K562 (cell line): ENCODE data around the gene NTSR1. TPM values are rescaled to one million over a fixed set of nuclear protein-coding genes. Genes with fewer than 3 reads are reported as not detected.

Experiments used
- ATAC-seq: fragments of 200-7000 bp; cut with Tn5 transposase; 3 replicates; pipeline ENCODE4 v1.9.1; 2020; ENCODE audit warnings: moderate library complexity
- BruUV-seq: library from RNA; stranded (reverse); fragments of 400-500 nt; replicated peaks from 2 replicates; lab custom pipeline; 2021; lab: Mats Ljungman, UMichigan
- CTCF ChIA-PET: fragments of 300-600 bp; formaldehyde crosslinking; extraction: SDS; loops from one replicate; lab custom pipeline; 2021; ENCODE audit warnings: low intra/inter-chr PET ratio; lab: Yijun Ruan, JAX
- POLR2A ChIA-PET: fragments of 300-600, 350-650 bp; sonication (Branson Sonifier 250); formaldehyde crosslinking; extraction: SDS; loops from one replicate; lab custom pipeline; 2021; ENCODE audit warnings: antibody characterized with exemption, inconsistent platforms; lab: Yijun Ruan, JAX
- DNase-seq, 4 experiments: peaks; one replicate each; pipeline versions ENCODE4 v3.0.0 to v3.0.0-alpha.2; 2011 to 2018; ENCODE audit warnings: low spot score in 3 of 4, mixed read lengths in 3 of 4; ENCODE audit errors: extremely low read depth in 1 of 4
- FAIRE-seq: peaks from 2 replicates; lab custom pipeline; 2011; peaks lifted over from hg19 to GRCh38; lab: Jason Lieb, UNC
- H2AFZ ChIP-seq: 2 replicates; pipeline ENCODE4 v1.6.0; 2011; ENCODE audit warnings: low read depth, low read length, control low read depth, inconsistent platforms
- H3K27ac ChIP-seq: fragments of 200-600 bp; 3 replicates; pipeline ENCODE4 v1.8.0; 2011; ENCODE audit warnings: low read depth, mild to moderate bottlenecking, control low read depth, inconsistent platforms, low read length, moderate library complexity, mixed read lengths; ENCODE audit errors: extremely low read depth
- H3K27me3 ChIP-seq, 2 experiments: fragments of 300-600 bp in 1 of 2; 2 replicates in 1 of 2; 3 replicates in 1 of 2; pipeline versions ENCODE4 v1.6.0 to v1.8.0; 2011; ENCODE audit warnings: inconsistent platforms in 2 of 2, low read length in 2 of 2, mild to moderate bottlenecking in 1 of 2, mixed read lengths in 1 of 2, moderate library complexity in 1 of 2; ENCODE audit not compliant: control insufficient read depth in 2 of 2, insufficient read depth in 2 of 2
- H3K36me3 ChIP-seq: fragments of 300-600 bp; 3 replicates; pipeline ENCODE4 v1.8.0; 2011; ENCODE audit warnings: mild to moderate bottlenecking, low read length, inconsistent platforms; ENCODE audit not compliant: control insufficient read depth, insufficient read depth
- H3K4me1 ChIP-seq, 2 experiments: fragments of 200-600 bp in 1 of 2; replicated peaks in 1 of 2; 2 replicates in 1 of 2; 3 replicates in 1 of 2; pipeline versions ENCODE4 v1.5.1 to v1.8.0; 2011; ENCODE audit warnings: inconsistent platforms in 2 of 2, low read length in 2 of 2, mild to moderate bottlenecking in 1 of 2, mixed read lengths in 1 of 2, moderate library complexity in 1 of 2; ENCODE audit not compliant: control insufficient read depth in 2 of 2, insufficient read depth in 2 of 2
- H3K4me2 ChIP-seq: 2 replicates; pipeline ENCODE4 v1.6.1; 2011; ENCODE audit warnings: low read length, control low read depth, inconsistent platforms, mixed read lengths; ENCODE audit not compliant: insufficient read depth
- H3K4me3 ChIP-seq: fragments of 200-600 bp; sonication (generic), shearing (Covaris generic); 2 replicates; pipeline ENCODE4 v1.5.1; 2016; ENCODE audit warnings: control low read depth, inconsistent platforms
- H3K79me2 ChIP-seq: fragments of 200-600 bp; 3 replicates; pipeline ENCODE4 v1.8.0; 2011; ENCODE audit warnings: low read length, inconsistent platforms; ENCODE audit not compliant: control insufficient read depth, insufficient read depth
- H3K9ac ChIP-seq, 2 experiments: 2 replicates each; pipeline versions ENCODE4 v1.6.0 to v1.6.1; 2011; ENCODE audit warnings: low read depth in 2 of 2, low read length in 2 of 2, control low read depth in 1 of 2, inconsistent platforms in 1 of 2, mild to moderate bottlenecking in 1 of 2, mixed read lengths in 1 of 2; ENCODE audit not compliant: insufficient read depth in 1 of 2
- H3K9me1 ChIP-seq: one replicate; pipeline ENCODE4 v1.6.0; 2011; ENCODE audit warnings: inconsistent platforms, mild to moderate bottlenecking, low read length, moderate library complexity; ENCODE audit not compliant: control insufficient read depth, insufficient read depth
- H3K9me3 ChIP-seq: replicated peaks from 2 replicates; pipeline ENCODE4 v1.5.1; 2011; ENCODE audit warnings: low read depth, low read length, inconsistent platforms; ENCODE audit not compliant: control insufficient read depth, insufficient read depth
- H4K20me1 ChIP-seq: replicated peaks from 2 replicates; pipeline ENCODE4 v1.6.1; 2011; ENCODE audit warnings: low read length, inconsistent platforms, mixed read lengths; ENCODE audit not compliant: control insufficient read depth, insufficient read depth
- CEBPG ChIP-seq, 3 experiments: fragments of 200-800 bp in 1 of 3; sonication (Bioruptor generic) in 1 of 3; sonication (generic) in 1 of 3; formaldehyde crosslinking in 1 of 3; IDR thresholded peaks in 2 of 3; conservative IDR thresholded peaks in 1 of 3; 2 replicates each; pipeline versions ENCODE4 v1.6.1 to v1.8.0; 2016 to 2022; ENCODE audit warnings: missing compliant biosample characterization in 2 of 3, missing genetic modification characterization in 2 of 3, mild to moderate bottlenecking in 1 of 3, missing genetic modification reagents in 1 of 3
- FOXP1 ChIP-seq: sonication (generic); formaldehyde crosslinking; IDR thresholded peaks from 2 replicates; pipeline ENCODE4 v1.8.0; 2022; ENCODE audit warnings: mild to moderate bottlenecking, missing genetic modification reagents
- HDAC3 ChIP-seq: fragments of 450-650 bp; IDR thresholded peaks from 2 replicates; pipeline ENCODE4 v1.6.1; 2018; ENCODE audit warnings: borderline replicate concordance, mild to moderate bottlenecking, moderate library complexity; ENCODE audit not compliant: partially characterized antibody
- ILK ChIP-seq: fragments of 450-650 bp; IDR thresholded peaks from 2 replicates; pipeline ENCODE4 v1.6.1; 2016; ENCODE audit warnings: missing genetic modification characterization, low read depth, mild to moderate bottlenecking, missing compliant biosample characterization, moderate library complexity, borderline replicate concordance
- MTA2 ChIP-seq: fragments of 450-650 bp; IDR thresholded peaks from 2 replicates; pipeline ENCODE4 v1.6.1; 2016; ENCODE audit warnings: low read depth
- NFIC ChIP-seq: fragments of 450-650 bp; IDR thresholded peaks from 2 replicates; pipeline ENCODE4 v1.6.1; 2017; ENCODE audit warnings: mild to moderate bottlenecking, inconsistent platforms
- RBM39 ChIP-seq: fragments of 200-400 bp; formaldehyde crosslinking; optimal IDR thresholded peaks from 2 replicates; pipeline ENCODE3; 2018; ENCODE audit warnings: low read depth, low read length
- SMARCA5 ChIP-seq: fragments of 450-650 bp; IDR thresholded peaks from 2 replicates; pipeline ENCODE4 v1.6.1; 2016
- SPI1 ChIP-seq: IDR thresholded peaks from 2 replicates; pipeline ENCODE4 v1.6.1; 2011; ENCODE audit warnings: low read depth, low read length, control low read depth, borderline replicate concordance
- ZC3H4 ChIP-seq: sonication (generic); formaldehyde crosslinking; IDR thresholded peaks from 2 replicates; pipeline ENCODE4 v1.9.0; 2021; ENCODE audit warnings: missing genetic modification reagents, borderline replicate concordance
- ZNF263 ChIP-seq: sonication (generic); formaldehyde crosslinking; IDR thresholded peaks from 2 replicates; pipeline ENCODE4 v1.8.0; 2022; ENCODE audit warnings: mild to moderate bottlenecking, missing genetic modification reagents, borderline replicate concordance
- WGBS: fragments of 100-300 bp; shearing (Covaris generic); methylation state at CpG from one replicate; pipeline ENCODE4 v1.1.6; 2016; ENCODE audit warnings: low coverage, mixed read lengths; ENCODE audit not compliant: insufficient coverage; ENCODE audit errors: missing lambda C conversion rate; 5-methylcytosine and 5-hydroxymethylcytosine counted together
- in situ Hi-C: fragments of 300-500 bp; cut with MboI; formaldehyde crosslinking; loops from 4 replicates; pipeline ENCODE4 v1.15.0; 2018; ENCODE audit warnings: inconsistent platforms, mixed read lengths
- intact Hi-C: fragments of 100-400 bp; cut with micrococcal nuclease; formaldehyde crosslinking; loops from 2 replicates; pipeline ENCODE4 v1.14.2; 2022
- polyA plus RNA-seq, 8 experiments: library from polyadenylated mRNA; depleted of rRNA in 4 of 8; stranded (reverse) in 5 of 8; unstranded in 3 of 8; fragments of >200 nt; fragmentation: Nextera tagmentation in 2 of 8; fragmentation: Illumina TruSeq in 1 of 8; extraction: Ambion mirVana in 2 of 8; extraction: Trizol in 1 of 8; gene quantifications; 2 replicates each; pipeline versions ENCODE4 v1.2.1 to v1.2.3, GENCODE V29; 2011 to 2014; ENCODE audit warnings: inconsistent platforms in 1 of 8, missing spikeins in 1 of 8
- total RNA-seq, 7 experiments: library from RNA; depleted of rRNA in 6 of 7; stranded (reverse); fragments of >200 nt in 6 of 7; fragmentation: Illumina TruSeq in 2 of 7; extraction: Trizol in 2 of 7; gene quantifications; 2 replicates each; pipeline versions ENCODE4 v1.2.1 to v1.2.3, GENCODE V29; 2011 to 2021; ENCODE audit warnings: low replicate concordance in 1 of 7
- TF ChIP-seq, protein P1 (sequence below): sonication (generic); formaldehyde crosslinking; IDR thresholded peaks from 2 replicates; pipeline ENCODE4 v1.8.0; 2023; ENCODE audit warnings: missing genetic modification reagents, mild to moderate bottlenecking, borderline replicate concordance
- TF ChIP-seq, protein P2 (sequence below): fragments of 450-650 bp; IDR thresholded peaks from 2 replicates; pipeline ENCODE4 v1.6.1; 2016; ENCODE audit warnings: antibody characterized with exemption

NTSR1 gene
- total and polyA plus RNA-seq, 9 of the 15 experiments (the other 6 are each of a cell fraction or from before 2014, with no cell fraction given) = 0.04 to 0.40 (median 0.13) TPM; not detected in 3

DNA sequence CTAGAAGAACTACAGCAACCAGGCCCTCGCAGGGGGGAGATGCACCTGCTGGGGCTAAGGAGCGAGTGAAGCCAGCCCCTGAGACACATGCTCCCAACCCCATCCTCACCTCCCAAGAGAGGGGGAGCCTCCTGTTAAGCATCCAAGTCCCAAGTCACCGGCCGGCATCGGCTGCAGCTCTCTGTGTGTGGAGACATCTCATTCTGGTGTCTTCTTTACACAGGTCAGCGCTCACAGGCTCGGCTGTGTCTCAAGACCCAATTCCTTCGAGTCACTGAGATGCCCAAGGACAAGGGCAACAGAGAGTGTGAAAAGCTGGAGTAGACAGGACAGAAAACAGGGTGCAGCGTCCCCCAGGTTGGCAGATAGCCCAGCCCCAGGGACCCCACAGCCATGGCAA is 66.6 kb downstream of the NTSR1 start (continued):
- TF ChIP-seq ILK (tag) (no peak), MTA2 (no peak), CEBPG (CRISPR knock-in tag; IDR thresholded peaks at IDR 0.05) (0 out of 2 replicates have a peak, but pooled peaks have one; percentile 17), CEBPG (tag; conservative IDR thresholded peaks at IDR 0.05 in 1 of 2, IDR thresholded peaks at IDR 0.05 in 1 of 2) (no peak)

DNA sequence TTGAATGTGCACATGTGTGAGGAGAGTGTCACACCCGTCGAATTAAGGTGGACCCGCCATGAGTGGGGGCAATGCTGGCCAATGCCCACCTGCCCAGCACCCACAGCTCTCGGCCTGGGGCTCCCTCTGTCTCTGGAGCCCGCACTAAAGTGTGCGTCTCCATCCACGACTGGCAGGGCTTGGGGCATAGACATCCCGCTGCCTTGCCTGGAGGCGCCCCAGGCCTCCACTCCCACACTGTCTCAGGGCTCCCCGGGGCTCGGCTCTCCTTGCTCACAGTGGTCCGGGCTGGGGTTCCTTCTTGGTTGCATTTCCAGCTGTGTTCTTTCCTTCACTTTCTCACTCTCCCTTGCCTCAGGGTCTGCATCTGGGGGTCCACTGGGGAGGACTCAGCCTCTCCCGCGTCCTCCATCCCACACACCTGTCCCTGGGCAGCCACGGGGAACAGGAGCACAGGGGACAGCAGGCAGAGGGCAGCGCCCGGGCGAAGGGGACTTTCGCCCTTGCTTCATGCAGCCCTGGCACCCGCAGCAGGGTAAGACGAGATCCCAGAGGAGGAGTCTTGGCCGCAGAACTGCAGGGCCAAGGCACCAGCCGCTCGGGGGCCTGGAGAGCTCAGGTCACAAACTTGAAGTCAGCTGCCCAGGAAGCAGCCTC is 67.5 kb downstream of the NTSR1 start:
- peaks cover 10% of the 10 kb centered on the region; the same call in 1 of the 2 replicates for H4K20me1 ChIP-seq
- intact Hi-C loops (no loop called here), in situ Hi-C loops (no loop called here)
- FAIRE-seq (no peak), DNase-seq (no peak), ATAC-seq (peak; percentile 4; the same call in 1 of the 3 replicates)
- H3K4me3 ChIP-seq = peak overlapping the region; percentile 46
- ChIA-PET CTCF (no interaction called here), POLR2A (interaction anchor here (0.6 to 1.3 kb wide), 3 partner anchors 13 to 597 kb away, joined by 3 to 6 read pairs (median 5); no protein-coding TSS in a partner anchor)
- H3K27ac ChIP-seq = peak overlapping the region; percentile 99
- WGBS = 71% methylated on average over 20 of the region's 24 CpGs
- H3K9me1 ChIP-seq = no peaks in the 10 kb centered on the region
- H3K27me3 ChIP-seq = no peaks in the 10 kb centered on the region; a peak in 1 of 5 replicates
- BruUV-seq = TSS peak; percentile 87
- peak overlapping the region; percentile 88 to 92 for H3K9ac ChIP-seq
- no peaks in the 10 kb centered on the region for H3K36me3 ChIP-seq
- peak overlapping the region; percentile 98 for H3K4me2 ChIP-seq
- peak overlapping the region; percentile 75 for H2AFZ ChIP-seq
- peaks cover 20 to 64% of the 10 kb centered on the region in 2 experiments for H3K4me1 ChIP-seq
- peaks cover 5% of the 10 kb centered on the region; the same call in 2 of the 3 replicates for H3K79me2 ChIP-seq
- H3K9me3 ChIP-seq = no peaks in the 10 kb centered on the region
- TF ChIP-seq HDAC3 (no peak), ZC3H4 (CRISPR knock-in tag) (peak; percentile 27), SPI1 (no peak), NFIC (peak; percentile 4; the same call in 1 of the 2 replicates), SMARCA5 (0 out of 2 replicates have a peak, but pooled peaks have one; percentile 22), FOXP1 (CRISPR knock-in tag) (no peak), RBM39 (no peak), ZNF263 (no peak)
- TF ChIP-seq, protein P1, sequence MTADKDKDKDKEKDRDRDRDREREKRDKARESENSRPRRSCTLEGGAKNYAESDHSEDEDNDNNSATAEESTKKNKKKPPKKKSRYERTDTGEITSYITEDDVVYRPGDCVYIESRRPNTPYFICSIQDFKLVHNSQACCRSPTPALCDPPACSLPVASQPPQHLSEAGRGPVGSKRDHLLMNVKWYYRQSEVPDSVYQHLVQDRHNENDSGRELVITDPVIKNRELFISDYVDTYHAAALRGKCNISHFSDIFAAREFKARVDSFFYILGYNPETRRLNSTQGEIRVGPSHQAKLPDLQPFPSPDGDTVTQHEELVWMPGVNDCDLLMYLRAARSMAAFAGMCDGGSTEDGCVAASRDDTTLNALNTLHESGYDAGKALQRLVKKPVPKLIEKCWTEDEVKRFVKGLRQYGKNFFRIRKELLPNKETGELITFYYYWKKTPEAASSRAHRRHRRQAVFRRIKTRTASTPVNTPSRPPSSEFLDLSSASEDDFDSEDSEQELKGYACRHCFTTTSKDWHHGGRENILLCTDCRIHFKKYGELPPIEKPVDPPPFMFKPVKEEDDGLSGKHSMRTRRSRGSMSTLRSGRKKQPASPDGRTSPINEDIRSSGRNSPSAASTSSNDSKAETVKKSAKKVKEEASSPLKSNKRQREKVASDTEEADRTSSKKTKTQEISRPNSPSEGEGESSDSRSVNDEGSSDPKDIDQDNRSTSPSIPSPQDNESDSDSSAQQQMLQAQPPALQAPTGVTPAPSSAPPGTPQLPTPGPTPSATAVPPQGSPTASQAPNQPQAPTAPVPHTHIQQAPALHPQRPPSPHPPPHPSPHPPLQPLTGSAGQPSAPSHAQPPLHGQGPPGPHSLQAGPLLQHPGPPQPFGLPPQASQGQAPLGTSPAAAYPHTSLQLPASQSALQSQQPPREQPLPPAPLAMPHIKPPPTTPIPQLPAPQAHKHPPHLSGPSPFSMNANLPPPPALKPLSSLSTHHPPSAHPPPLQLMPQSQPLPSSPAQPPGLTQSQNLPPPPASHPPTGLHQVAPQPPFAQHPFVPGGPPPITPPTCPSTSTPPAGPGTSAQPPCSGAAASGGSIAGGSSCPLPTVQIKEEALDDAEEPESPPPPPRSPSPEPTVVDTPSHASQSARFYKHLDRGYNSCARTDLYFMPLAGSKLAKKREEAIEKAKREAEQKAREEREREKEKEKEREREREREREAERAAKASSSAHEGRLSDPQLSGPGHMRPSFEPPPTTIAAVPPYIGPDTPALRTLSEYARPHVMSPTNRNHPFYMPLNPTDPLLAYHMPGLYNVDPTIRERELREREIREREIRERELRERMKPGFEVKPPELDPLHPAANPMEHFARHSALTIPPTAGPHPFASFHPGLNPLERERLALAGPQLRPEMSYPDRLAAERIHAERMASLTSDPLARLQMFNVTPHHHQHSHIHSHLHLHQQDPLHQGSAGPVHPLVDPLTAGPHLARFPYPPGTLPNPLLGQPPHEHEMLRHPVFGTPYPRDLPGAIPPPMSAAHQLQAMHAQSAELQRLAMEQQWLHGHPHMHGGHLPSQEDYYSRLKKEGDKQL (CRISPR knock-in tag) = 0 out of 2 replicates have a peak, but pooled peaks have one; percentile 69
- TF ChIP-seq, protein P2, sequence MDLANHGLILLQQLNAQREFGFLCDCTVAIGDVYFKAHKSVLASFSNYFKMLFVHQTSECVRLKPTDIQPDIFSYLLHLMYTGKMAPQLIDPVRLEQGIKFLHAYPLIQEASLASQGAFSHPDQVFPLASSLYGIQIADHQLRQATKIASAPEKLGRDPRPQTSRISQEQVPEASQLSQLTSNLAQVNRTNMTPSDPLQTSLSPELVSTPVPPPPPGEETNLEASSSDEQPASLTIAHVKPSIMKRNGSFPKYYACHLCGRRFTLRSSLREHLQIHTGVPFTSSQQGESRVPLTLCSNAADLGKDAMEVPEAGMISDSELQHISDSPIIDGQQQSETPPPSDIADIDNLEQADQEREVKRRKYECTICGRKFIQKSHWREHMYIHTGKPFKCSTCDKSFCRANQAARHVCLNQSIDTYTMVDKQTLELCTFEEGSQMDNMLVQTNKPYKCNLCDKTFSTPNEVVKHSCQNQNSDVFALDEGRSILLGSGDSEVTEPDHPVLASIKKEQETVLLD = peak; percentile 61; the same call in 1 of the 2 replicates
